ENCODE measurements around the gene IL1RN. TPM values are rescaled to one million over a fixed set of nuclear protein-coding genes. Genes with fewer than 3 reads are reported as not detected.
"Not testable (repeated sequence)": the region's sequence is repeated elsewhere in the genome, so short reads cannot be mapped to it uniquely, and the experiment has no call there.

The IL1RN gene
- polyA plus RNA-seq, 1 of the 3 experiments (the other 2 are of a cell fraction): not detected

- no peaks in the 10 kb centered on the region for H3K9me2 ChIP-seq
- H3K27ac ChIP-seq (ENCODE audit: low read depth in 2 of 2, low read length in 1 of 2): no peak overlapping the region
- no peak for DNase-seq
- ChIA-PET CTCF (no interaction called here), POLR2A (no interaction called here)
- no peak overlapping the region for H2AFZ ChIP-seq (ENCODE audit: low read depth)
- no peaks in the 10 kb centered on the region for H3K4me1 ChIP-seq (ENCODE audit: control insufficient read depth in 1 of 2, insufficient read depth in 2 of 2, low read depth in 1 of 2, low read length in 1 of 2)
- no peaks in the 10 kb centered on the region for H3K36me3 ChIP-seq (replicated peaks in 1 of 2; ENCODE audit: control insufficient read depth in 1 of 2, insufficient read depth in 2 of 2, low read length in 1 of 2)
- no peaks in the 10 kb centered on the region for H3K9me3 ChIP-seq
- WGBS (ENCODE audit: low lambda C conversion rate): 3% methylated on average over 2 of the region's 2 CpGs
- no peak for TF ChIP-seq TAF1 (IDR thresholded peaks at IDR 0.05; ENCODE audit: borderline replicate concordance, low read depth, low read length)
- TF ChIP-seq IRF3 (IDR thresholded peaks at IDR 0.05; ENCODE audit: low read depth, low read length): no peak
- TF ChIP-seq CHD2 (IDR thresholded peaks at IDR 0.05; ENCODE audit: low read length, partially characterized antibody): no peak
- TF ChIP-seq FOXM1 (IDR thresholded peaks at IDR 0.05; ENCODE audit: low read depth): no peak
- no peak for TF ChIP-seq RXRA (IDR thresholded peaks at IDR 0.05; ENCODE audit: borderline replicate concordance, low read depth)
- no peak for TF ChIP-seq MAX (IDR thresholded peaks at IDR 0.05; ENCODE audit: low read depth)
- no peak for TF ChIP-seq JUND (IDR thresholded peaks at IDR 0.05)
- no peak for TF ChIP-seq RAD21 (IDR thresholded peaks at IDR 0.05; ENCODE audit: low read length)
- TF ChIP-seq RCOR1 (IDR thresholded peaks at IDR 0.05; ENCODE audit: low read length): no peak
- TF ChIP-seq EP300 (IDR thresholded peaks at IDR 0.05; ENCODE audit: borderline replicate concordance in 1 of 2, low read depth in 1 of 2, low read length in 1 of 2): no peak
- TF ChIP-seq GATA2 (CRISPR knock-in tag; IDR thresholded peaks at IDR 0.05): no peak
- no peak for TF ChIP-seq NRF1 (IDR thresholded peaks at IDR 0.05; ENCODE audit: low read depth, low read length)
- TF ChIP-seq USF2 (IDR thresholded peaks at IDR 0.05; ENCODE audit: borderline replicate concordance, low read depth, low read length): no peak
- no peaks in the 10 kb centered on the region for H3K79me2 ChIP-seq (ENCODE audit: insufficient read depth)
- no peaks in the 10 kb centered on the region for H3F3A ChIP-seq (replicated peaks; ENCODE audit: insufficient read depth)
- no peak overlapping the region for H3K4me3 ChIP-seq (ENCODE audit: low read depth in 2 of 2, low read length in 1 of 2)
- no peaks in the 10 kb centered on the region for H3K27me3 ChIP-seq (ENCODE audit: insufficient read depth)
- no peak overlapping the region for H3K9ac ChIP-seq
- no peaks in the 10 kb centered on the region for H4K20me1 ChIP-seq (ENCODE audit: insufficient read depth)
- H3K4me2 ChIP-seq: no peak overlapping the region
These were observed 33.8 kb upstream of the IL1RN start for GRCh38 chr2:113093613-113093977.

GRCh38 chr2:113096306-113096705 lies 31.1 kb upstream of the IL1RN start:
- 27% methylated on average over 9 of the region's 14 CpGs for WGBS (ENCODE audit: low lambda C conversion rate)
- H3K27me3 ChIP-seq (ENCODE audit: insufficient read depth); H3K36me3 ChIP-seq (replicated peaks in 1 of 2; ENCODE audit: control insufficient read depth in 1 of 2, insufficient read depth in 2 of 2, low read length in 1 of 2); H3K79me2 ChIP-seq (ENCODE audit: insufficient read depth); H3K27ac ChIP-seq (ENCODE audit: low read depth in 2 of 2, low read length in 1 of 2); DNase-seq; POLR2A ChIA-PET; H3K9me2 ChIP-seq; CTCF ChIA-PET; H3K9ac ChIP-seq; H3K9me3 ChIP-seq; H3F3A ChIP-seq (replicated peaks; ENCODE audit: insufficient read depth); H4K20me1 ChIP-seq (ENCODE audit: insufficient read depth); H3K4me3 ChIP-seq (ENCODE audit: low read depth in 2 of 2, low read length in 1 of 2); H3K4me1 ChIP-seq (ENCODE audit: control insufficient read depth in 1 of 2, insufficient read depth in 2 of 2, low read depth in 1 of 2, low read length in 1 of 2); H2AFZ ChIP-seq (ENCODE audit: low read depth); H3K4me2 ChIP-seq: not testable (repeated sequence)

GRCh38 chr2:113096842-113097618 lies 30.4 kb upstream of the IL1RN start:
- H3K9me3 ChIP-seq; CTCF ChIA-PET; H3K4me1 ChIP-seq (ENCODE audit: control insufficient read depth in 1 of 2, insufficient read depth in 2 of 2, low read depth in 1 of 2, low read length in 1 of 2); H3K4me3 ChIP-seq (ENCODE audit: low read depth in 2 of 2, low read length in 1 of 2); H2AFZ ChIP-seq (ENCODE audit: low read depth); H3K79me2 ChIP-seq (ENCODE audit: insufficient read depth); H3K9me2 ChIP-seq; H3K27ac ChIP-seq (ENCODE audit: low read depth in 2 of 2, low read length in 1 of 2); H3K27me3 ChIP-seq (ENCODE audit: insufficient read depth); DNase-seq; H3K36me3 ChIP-seq (replicated peaks in 1 of 2; ENCODE audit: control insufficient read depth in 1 of 2, insufficient read depth in 2 of 2, low read length in 1 of 2); H3F3A ChIP-seq (replicated peaks; ENCODE audit: insufficient read depth); H3K4me2 ChIP-seq; H4K20me1 ChIP-seq (ENCODE audit: insufficient read depth); H3K9ac ChIP-seq; POLR2A ChIA-PET: not testable (repeated sequence)
- 0% methylated on average over 2 of the region's 2 CpGs for WGBS (ENCODE audit: low lambda C conversion rate)

Data from SK-N-SH (cell line).